Midbrain (tissue), 1 donor: Measurements from ENCODE around the gene BLID.

Experiments used
- DNase-seq: peaks from one replicate; lab custom pipeline; 2025; lab: John Stamatoyannopoulos, UW

The BLID gene

DNA sequence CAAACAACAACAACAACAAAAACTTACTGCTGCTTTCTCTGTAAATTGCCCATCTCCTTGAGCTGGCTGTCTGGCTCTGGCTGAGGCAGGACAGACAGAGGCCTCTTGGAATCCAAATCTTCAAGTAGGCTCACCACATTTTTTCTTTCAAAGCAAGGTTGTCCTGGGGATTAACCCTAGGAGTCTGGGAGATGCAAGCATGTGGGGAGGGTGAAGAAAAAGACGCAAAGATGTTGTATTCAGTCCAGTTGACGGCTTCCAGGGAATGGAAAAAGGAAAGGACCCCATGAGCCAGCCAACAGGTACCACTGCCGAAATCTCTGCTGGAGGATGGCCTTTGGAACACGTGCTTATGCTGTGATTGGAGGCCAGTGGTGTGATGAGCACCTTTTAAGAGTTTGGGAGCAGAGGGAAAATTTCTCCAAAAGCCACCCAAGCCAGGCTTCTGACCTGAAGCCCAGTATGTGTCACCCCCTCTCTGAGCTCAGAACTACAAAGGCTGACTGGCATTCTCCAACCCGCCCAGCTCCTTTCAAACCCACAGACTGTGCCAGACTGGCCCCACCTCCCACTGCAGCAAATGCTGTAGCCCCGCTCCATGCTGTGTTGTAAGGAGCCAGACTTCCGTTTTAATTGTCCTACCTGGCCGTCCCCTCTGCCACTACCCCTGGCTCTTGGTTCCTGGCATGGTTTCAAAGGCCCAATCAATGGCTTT, 10.8 kb downstream of the BLID start:
- peak; percentile 44 for DNase-seq

DNA sequence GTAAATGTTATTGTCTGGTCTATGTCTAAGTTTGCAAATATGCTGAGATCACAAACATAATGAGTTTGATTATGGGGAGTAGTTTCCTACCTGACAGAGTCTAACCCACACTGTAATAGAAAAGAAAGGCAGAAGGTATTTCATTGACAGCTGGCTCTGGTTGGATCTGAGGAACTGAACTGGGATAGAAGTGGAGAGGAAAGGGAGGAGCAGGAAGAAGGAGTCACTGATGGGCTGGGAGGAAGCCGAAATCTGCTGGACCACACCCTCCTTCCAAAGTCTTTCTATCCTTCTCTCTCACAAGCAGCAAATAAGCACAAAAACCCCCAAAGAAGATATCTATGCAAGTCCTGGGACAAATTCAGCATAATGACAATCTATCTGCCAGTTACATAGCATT, 11.7 kb downstream of the BLID start:
- DNase-seq: no peak

DNA sequence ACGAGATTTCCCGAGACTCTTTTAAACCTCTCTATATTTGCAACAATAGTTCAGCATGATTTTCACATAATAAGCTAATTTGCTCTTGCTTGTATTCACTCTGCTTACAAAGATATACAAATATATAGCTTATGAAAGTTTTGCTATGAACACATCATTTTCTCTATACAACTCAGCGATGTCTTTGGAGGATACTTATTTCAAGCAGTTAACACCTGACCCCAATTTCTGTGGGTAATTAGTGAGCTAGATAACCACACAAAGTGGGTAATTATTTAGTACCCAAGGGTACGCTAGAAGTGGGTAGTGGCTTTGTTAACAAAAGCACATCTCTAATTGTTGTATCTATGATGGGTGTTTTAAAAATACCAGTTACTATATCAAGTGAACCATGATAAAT, 12.3 kb downstream of the BLID start:
- DNase-seq: no peak

DNA sequence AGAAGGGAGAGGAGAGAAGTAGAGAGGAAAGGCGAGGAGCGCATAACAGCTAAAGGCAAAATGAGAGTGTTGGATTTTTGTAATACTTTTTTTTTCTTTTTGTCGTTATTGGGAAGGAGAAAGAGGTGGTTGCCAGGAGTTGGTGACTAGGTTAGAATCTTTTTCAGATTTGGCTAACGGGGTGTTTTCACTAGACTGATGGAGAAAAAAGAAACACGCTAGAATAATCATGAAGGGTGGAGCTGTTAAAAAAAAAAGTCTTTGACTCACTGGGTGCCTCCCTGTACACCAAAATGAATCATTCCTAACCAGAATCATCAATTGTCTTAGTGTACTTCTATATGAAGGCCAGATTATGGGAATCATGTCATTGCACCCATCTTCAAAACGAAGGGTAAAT, 12.7 kb downstream of the BLID start:
- no peak for DNase-seq

DNA sequence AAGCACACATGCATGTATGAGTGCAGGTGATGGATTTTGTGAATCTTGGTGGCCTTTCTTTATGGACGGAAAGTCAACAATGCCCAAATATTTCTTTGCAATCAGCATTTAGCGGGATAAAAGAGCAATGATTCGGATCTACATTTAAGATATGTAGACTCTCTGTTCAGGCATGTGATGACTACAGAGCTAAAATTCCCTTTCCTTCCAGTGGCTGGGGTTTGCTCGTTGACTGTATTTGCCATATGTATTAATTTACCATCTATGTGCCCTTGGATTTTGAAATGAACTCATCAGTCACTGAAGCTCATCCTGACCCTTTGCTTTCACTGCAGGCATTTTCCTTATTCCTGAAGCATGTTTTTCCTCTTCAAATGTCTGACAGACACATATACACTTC, 13.6 kb downstream of the BLID start:
- DNase-seq: no peak

DNA sequence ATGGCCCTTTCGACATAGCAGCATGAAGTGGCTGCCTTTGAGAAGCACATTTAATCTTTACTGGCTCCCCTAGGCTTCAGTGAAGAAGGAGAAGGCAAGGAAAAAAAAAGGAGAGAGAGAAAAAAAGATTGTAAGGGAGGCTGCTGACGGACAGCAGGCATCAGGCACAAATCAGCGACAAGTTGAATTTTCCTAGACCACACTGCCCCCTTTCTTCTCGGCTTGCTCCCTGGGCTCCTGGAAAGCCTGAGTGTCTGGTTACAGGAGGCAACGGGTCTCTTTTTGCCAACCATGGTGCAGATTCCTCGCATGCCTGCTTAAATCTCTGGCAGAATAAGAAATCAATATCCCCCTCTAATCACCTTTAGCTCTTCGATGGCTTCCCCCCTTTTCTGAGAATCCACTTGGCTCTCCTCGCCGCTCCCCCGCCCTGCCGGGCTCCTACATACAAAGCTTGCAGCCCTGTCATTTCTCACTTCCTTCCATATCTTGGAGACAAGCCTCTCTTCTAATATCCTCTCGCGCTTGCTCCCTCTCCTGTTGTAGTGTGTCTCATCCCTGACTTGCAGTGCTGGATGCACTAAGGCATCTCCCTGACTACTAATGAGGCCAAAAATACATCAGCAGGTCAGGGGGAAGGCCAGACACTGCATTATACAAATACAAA, 14.3 kb downstream of the BLID start:
- DNase-seq: peak; percentile 93

DNA sequence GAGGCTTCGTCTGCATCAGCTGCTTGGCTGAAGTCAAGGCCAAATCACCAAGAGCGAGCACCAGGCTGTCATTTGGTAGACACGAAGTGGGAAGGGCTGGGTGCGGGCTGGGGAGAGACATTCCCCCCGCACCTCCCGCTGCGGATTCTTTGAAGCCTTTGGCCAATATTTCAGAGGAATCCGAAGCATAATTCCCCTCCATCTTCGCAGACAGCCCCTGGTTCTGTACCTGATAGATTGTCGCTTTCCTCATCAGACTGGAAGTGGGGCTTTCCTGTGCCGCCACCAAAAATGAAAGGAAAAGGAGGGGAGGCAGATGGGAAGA, 15.3 kb downstream of the BLID start:
- peak; percentile 70 for DNase-seq

DNA sequence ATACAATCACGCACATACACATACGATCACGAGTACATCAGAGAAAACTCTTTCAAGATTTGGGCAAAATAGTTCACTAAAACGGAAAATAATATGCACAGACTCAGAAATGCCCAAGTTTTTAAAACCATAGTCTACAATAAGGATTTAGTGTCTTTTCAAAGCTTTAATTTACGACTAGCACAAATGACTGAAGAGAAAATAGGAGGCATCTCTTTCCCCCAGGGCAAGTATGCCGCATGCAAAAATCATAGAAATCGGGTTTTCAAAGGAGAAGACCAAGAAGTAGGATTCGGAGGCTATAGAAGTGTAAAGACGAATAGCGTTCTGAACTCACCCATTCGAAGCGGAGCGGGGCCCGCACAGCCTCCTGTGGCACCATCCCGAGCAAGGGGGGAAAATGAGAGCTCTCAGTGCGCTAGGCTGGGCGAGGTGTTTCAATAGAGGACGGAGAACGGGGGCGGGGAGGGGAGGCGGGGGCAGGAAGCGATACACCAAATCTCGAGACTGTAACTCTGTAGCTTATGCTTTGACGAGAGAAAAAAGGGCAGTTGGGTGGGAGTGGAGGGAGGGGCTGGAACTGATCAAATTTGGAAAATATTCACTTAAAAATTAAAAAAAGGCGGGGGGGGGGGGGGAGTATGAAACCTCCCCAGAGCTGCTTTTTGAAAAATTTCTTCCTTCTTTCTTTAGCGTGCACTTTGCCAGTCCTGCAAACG, 15.8 kb downstream of the BLID start:
- peak; percentile 70 for DNase-seq

DNA sequence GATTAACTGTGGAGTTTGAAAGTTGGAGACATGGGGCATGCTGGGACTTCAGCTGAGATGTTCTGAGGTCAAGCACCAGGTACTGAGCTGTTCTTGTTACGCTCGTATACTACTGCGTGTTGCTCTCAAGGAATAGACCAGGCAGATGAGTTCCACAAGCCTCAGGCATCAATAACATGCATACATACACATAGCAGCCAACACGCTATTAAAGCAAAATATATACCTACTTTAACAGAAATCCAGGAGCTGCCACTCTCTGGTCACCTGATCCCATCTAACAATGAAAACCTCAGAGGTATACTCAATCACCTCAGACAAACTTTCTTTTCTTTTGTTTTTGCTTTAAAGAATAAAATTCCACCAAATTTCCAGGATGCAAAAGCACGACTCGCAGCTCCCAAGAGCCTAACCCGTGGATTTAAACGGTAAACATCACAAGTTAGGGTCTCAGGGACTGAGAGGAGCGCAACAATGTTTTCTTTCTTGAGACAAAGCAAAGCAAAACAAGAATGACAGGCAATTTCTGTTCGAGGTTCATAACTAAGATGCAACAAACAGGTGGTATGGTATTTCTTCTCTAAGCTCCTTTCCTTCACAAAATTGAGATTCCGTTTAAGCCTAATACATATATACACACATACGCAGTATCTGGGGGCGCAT, 16.5 kb downstream of the BLID start:
- peak; percentile 76 for DNase-seq

DNA sequence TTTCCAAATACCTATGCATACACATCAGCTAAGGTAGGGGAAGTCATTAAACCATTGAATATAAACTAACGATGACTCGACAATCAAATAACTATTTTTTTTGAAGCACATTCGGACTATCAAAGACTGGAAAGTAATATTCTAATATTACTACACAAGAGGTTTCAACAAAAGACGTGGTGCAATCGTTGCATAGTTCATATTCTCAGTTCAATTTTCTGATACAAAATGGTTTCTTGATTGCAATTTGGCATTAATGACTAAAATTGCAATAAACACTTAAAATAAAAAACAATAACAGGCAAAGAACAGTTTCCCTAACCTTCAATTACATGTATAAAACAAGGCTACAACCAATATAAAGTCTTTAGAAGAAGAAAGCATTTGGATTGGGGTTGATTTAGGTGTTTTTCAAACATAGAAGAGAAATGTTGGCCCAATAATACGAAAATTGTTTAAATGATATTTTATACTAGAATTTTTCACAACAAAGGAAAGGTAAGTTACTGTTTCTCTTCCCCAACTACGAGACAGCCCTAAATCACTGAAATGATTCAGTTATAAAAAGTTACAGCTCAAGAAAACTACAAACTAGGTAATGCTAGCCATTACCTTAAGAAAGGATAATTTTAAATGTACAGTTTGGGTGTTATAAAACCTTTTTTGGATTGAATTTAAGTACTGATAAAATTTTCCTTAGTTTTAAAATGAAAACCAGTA, 17.6 kb downstream of the BLID start:
- DNase-seq: no peak

DNA sequence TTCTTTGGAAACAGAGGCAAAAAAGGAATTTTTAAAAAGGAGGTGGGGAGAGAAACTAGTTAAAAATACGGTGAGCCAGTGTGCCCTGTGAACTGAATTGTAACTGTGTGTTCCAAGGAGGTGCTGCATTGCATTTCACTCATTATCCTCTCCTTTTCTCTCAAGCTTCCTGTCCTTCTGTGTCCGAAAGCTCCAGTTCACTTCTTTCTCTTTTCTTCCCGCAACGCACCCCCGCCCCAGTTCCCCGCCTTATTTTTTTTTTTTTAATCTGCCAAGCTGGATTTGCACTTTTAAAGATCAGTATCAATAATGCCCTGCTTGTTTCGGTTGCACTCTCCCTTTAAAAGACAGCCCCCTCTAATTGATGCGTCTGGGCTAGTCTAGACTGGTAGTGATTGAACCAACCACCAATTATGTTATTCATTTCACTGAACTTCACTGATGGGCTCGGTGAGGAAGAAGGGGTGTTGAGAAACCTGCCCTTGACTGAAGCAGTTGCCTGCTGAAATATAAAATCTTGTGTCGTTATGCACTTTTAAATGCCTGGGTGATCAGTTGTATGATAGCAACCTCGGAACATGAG, 18.5 kb downstream of the BLID start:
- DNase-seq: peak; percentile 72

DNA sequence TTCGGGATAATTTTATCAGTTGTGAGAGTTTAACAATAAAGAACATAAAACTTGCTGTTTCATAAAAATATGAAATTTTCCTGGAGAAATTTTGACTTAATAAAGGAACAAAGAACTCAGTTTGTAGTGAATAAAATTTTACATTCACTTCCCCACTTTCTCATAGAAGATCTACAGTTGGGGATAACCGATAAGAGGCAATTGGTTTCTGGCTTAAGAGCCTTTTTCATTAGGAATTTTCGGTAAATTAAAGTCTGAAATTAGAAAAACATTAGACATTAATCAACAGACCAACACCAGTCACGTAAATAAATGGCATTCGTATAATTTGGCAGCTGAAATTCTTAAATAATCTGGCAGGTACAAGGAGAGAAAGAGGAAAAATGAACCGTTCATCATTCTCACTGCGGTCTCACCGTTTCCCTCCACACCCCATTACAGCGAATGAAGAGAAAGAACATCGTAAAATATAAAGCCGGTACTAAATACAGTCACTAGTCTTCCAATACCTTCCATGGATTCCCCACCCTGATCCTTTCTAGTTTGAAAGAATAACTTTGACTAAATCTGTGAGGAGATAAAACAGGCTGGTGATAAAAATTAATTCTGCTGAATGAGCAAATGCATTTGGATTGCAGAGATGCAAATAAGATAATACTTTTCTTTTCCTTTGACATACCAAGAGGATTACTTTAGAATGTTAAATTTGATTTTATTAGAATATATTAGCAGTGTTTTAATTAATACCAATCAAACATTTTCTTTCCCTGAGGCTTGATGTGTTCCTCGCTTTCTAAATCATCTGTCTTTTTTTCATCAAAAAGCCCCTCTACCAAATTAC, 19.5 kb downstream of the BLID start:
- DNase-seq: peak; percentile 25

DNA sequence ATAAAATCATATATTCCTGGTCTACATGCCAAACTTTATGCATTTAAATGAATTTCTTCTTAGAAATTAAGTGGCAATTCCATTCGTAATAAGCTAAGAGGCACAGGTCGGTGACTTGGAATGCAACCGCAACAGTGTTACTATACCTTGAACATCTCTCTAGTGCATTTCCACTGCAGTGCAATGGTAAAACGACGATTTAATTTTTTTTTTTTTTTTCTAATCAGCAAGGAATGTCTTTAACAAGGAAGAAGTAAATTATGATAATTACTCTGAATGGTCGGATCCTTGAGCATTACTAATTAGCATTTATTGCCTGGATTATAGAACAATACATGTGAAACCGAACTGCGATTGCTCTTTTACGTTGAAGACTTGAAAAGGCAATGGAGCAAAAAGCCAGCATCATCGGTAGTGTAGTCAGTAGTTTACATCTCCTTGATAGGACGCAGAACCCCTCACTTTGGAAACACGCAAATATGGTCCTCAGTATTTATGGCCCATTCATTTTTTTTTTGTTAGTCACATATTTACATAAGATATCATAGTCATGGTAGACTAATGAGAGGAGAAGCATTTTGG, 20.2 kb downstream of the BLID start:
- no peak for DNase-seq

DNA sequence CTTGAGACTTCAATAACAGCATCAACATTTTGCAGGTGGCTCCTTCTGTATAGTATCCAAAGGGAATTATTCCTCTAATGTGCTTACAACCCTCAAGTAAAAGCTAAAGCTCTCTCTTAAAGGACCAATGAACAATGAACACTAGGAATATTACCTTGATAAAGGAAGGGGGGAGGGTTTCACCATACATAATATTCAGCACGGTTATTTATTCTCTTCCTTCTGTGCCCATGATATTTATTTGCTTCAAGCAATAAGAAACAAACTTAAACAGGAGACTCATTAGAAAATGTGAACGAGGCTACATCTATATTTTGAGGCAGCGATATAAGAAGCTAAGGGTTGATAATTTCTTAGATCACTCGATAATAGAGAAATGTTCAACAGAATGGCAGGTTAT, 21.2 kb downstream of the BLID start:
- no peak for DNase-seq

DNA sequence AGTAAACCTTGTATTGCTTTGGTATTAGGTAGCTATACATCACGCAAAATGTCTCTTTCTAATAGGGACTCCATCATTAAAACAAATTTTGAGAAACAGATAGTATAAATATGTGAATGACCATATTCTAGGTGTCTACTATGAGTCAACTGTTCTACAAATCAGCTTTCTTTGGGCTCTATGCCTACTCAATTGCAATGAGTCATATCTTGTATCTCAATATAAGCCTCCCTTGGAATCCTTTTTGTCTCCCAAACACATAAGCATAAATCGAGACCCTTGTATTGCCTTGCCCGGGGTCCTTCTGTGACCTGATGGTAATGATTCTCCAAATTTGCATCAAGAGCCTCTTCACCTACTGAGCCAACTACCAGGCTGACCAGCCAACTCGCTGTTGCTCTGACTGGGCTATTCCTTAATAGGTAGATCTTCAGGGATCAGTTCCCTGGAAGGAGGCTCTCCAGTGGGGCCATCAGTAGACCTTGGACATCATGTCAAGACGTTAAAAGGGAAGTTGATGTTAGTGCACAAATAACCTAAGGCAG, 22.2 kb downstream of the BLID start:
- DNase-seq: no peak

DNA sequence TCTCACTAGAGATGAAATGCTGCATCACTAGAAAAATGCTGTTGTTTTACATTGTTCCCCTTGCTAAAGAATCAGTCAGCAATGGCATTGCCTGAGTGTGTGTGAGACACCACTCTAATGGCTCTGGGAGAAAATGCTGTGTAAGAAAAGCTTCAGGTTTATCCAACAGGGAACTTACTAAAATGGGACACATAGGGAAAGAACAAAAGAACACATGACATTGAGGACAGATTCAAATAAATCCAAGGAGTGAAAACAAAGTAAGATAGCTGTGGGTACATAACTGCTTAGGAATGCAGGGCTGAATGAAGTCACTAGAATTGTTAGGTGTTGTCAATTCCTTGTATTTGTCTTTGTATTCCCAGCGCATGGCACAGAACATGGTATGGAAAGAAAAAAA, 24.2 kb downstream of the BLID start:
- no peak for DNase-seq

DNA sequence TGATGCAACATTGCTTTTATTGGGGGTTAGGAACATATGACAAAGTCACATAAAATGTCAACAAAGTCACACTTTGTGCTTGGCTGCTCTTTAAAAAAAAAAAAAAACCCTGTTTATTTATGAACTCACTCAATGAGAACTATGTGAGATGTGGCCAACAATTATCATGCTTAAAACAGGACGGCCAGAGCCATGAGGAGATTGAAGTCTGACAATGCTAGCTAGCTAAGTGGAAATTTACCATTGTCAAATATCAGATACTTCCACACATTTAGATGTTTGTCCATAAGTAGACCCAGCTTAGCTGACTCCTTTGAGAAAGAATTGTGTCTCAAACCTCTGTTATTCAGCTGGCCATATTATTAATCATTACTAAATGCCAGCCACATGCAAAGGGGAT, 26.9 kb downstream of the BLID start:
- no peak for DNase-seq

DNA sequence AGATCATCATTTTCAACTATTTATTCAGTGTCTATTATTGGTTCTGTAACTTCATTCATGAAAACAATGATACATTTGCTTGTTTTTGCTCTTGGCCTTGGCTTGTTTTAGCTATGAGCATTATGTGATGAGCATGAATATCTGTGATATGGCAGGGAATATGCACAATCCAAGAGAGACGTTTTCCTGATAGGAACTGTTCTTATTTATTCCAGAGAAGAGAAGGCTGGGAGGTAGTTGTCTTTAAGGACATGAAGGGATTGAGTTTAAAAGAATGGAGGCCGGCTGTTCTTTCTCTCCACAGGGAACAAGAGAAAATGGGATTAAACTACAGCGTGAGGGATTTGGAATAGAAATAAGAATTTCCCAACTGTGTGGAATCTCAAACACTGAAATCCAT, 30.3 kb downstream of the BLID start:
- DNase-seq: no peak

DNA sequence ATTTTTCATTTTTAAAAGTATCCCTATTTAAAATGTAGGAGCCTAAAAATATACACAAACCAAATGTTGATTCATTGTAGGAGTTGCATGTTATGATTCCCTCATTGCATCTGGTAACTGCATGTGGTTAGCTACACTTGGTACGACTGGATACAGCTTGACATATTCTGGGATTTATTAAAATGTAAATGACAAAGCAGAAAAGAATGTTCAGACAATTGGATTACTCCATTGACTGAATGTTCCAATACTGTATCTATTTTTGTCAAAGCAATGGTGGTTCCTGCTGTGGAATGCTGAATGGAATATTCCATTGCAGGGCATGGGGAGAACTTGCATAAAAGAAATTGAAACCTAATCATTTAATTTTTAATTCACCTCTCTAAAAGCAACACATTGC, 30.8 kb downstream of the BLID start:
- no peak for DNase-seq

DNA sequence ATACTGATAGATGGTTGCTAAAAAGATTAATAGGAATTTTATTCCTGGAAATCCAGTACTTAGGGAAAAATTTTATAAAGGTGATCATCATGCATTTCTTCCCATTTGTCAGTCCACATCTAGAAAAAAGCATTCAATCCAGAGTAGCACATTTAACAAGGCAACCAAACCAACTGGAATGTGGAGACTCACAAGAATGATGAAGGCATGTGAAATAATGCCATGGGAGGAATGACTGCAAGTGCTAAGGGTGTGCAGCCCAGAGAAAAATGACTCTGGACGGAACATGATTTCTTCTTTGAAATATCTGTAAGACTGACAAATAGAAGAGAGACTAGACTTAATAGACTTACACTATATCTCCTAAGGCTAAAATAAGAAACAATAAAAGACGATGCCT, 33.8 kb downstream of the BLID start:
- no peak for DNase-seq
